SK-N-SH (cell line): ENCODE data around the gene RAB20. TPM values are rescaled to one million over a fixed set of nuclear protein-coding genes. Genes with fewer than 3 reads are reported as not detected.

Experiments
- CTCF ChIA-PET: fragments of 300-600, 350-600 bp; formaldehyde crosslinking; extraction: SDS; loops from one replicate; lab custom pipeline; 2021; lab: Yijun Ruan, JAX
- POLR2A ChIA-PET: fragments of 350-600 bp; sonication (Branson Sonifier 250); formaldehyde crosslinking; extraction: SDS; loops from one replicate; lab custom pipeline; 2020; ENCODE audit warnings: antibody characterized with exemption, inconsistent platforms; lab: Yijun Ruan, JAX
- DNase-seq: peaks from one replicate; pipeline ENCODE4 v3.0.0; 2012
- H2AFZ ChIP-seq: fragments of 200-600 bp; sonication (generic); 2 replicates; pipeline ENCODE4 v1.8.1; 2016; ENCODE audit warnings: antibody characterized with exemption, mild to moderate bottlenecking, low read depth
- H3F3A ChIP-seq: fragments of 200-600 bp; sonication (generic); replicated peaks from 2 replicates; pipeline ENCODE3; 2016; ENCODE audit warnings: antibody characterized with exemption, mild to moderate bottlenecking; ENCODE audit not compliant: insufficient read depth
- H3K27ac ChIP-seq, 2 experiments: fragments of 200-500 bp in 1 of 2; fragments of 200-600 bp in 1 of 2; sonication (Bioruptor generic) in 1 of 2; sonication (generic), shearing (Covaris generic) in 1 of 2; 2 replicates each; pipeline versions ENCODE4 v1.5.1 to v1.6.1; 2014 to 2016; ENCODE audit warnings: low read depth in 2 of 2, inconsistent platforms in 1 of 2, low read length in 1 of 2, mild to moderate bottlenecking in 1 of 2, mixed read lengths in 1 of 2
- H3K27me3 ChIP-seq: fragments of 200-600 bp; sonication (generic), shearing (Covaris generic); 2 replicates; pipeline ENCODE4 v1.6.1; 2016; ENCODE audit warnings: mixed run types; ENCODE audit not compliant: insufficient read depth
- H3K36me3 ChIP-seq, 2 experiments: fragments of 200-500 bp in 1 of 2; fragments of 200-600 bp in 1 of 2; sonication (Bioruptor generic) in 1 of 2; sonication (generic) in 1 of 2; replicated peaks in 1 of 2; 2 replicates each; pipeline versions ENCODE3 to v1.5.1; 2014 to 2016; ENCODE audit warnings: low read length in 1 of 2, mild to moderate bottlenecking in 1 of 2; ENCODE audit not compliant: insufficient read depth in 2 of 2, control insufficient read depth in 1 of 2
- H3K4me1 ChIP-seq, 2 experiments: fragments of 200-500 bp in 1 of 2; fragments of 200-600 bp in 1 of 2; sonication (Bioruptor generic) in 1 of 2; sonication (generic), shearing (Covaris generic) in 1 of 2; 2 replicates each; pipeline versions ENCODE4 v1.5.1 to v1.6.1; 2014 to 2016; ENCODE audit warnings: low read depth in 1 of 2, low read length in 1 of 2, mixed run types in 1 of 2; ENCODE audit not compliant: insufficient read depth in 2 of 2, control insufficient read depth in 1 of 2
- H3K4me2 ChIP-seq: fragments of 200-600 bp; sonication (generic), shearing (Covaris generic); 2 replicates; pipeline ENCODE4 v1.6.1; 2017; ENCODE audit warnings: mixed run types
- H3K4me3 ChIP-seq, 2 experiments: fragments of 200-500 bp in 1 of 2; fragments of 200-600 bp in 1 of 2; sonication (Bioruptor generic) in 1 of 2; sonication (generic), shearing (Covaris generic) in 1 of 2; 2 replicates each; pipeline versions ENCODE4 v1.5.1 to v1.8.1; 2014 to 2016; ENCODE audit warnings: low read depth in 2 of 2, inconsistent platforms in 1 of 2, low read length in 1 of 2, mild to moderate bottlenecking in 1 of 2, mixed read lengths in 1 of 2, moderate library complexity in 1 of 2
- H3K79me2 ChIP-seq: fragments of 200-600 bp; sonication (generic); 2 replicates; pipeline ENCODE4 v1.8.1; 2017; ENCODE audit warnings: mild to moderate bottlenecking; ENCODE audit not compliant: insufficient read depth
- H3K9ac ChIP-seq: fragments of 200-600 bp; sonication (generic); 2 replicates; pipeline ENCODE4 v1.6.1; 2017; ENCODE audit warnings: mixed run types
- H3K9me2 ChIP-seq: fragments of 200-600 bp; sonication (generic); 2 replicates; pipeline ENCODE4 v1.6.1; 2017; ENCODE audit warnings: mixed run types
- H3K9me3 ChIP-seq: fragments of 200-600 bp; sonication (generic); 2 replicates; pipeline ENCODE4 v1.6.1; 2017; ENCODE audit warnings: mixed run types, mild to moderate bottlenecking, moderate library complexity
- H4K20me1 ChIP-seq: fragments of 200-600 bp; sonication (generic); 2 replicates; pipeline ENCODE4 v1.6.1; 2017; ENCODE audit warnings: mild to moderate bottlenecking, mixed run types; ENCODE audit not compliant: insufficient read depth
- CHD2 ChIP-seq: fragments of 150-350 bp; IDR thresholded peaks from 2 replicates; pipeline ENCODE4 v1.6.1; 2018; ENCODE audit warnings: low read length; ENCODE audit not compliant: partially characterized antibody
- EZH2phosphoT487 ChIP-seq: fragments of 200-600 bp; sonication (generic); IDR thresholded peaks from 2 replicates; pipeline ENCODE4 v1.6.1; 2017; ENCODE audit warnings: low read depth, mixed run types, mild to moderate bottlenecking, antibody characterized with exemption, moderate library complexity, borderline replicate concordance
- FOSL2 ChIP-seq: IDR thresholded peaks from 2 replicates; pipeline ENCODE4 v1.4.0; 2012; ENCODE audit warnings: low read depth, mild to moderate bottlenecking, moderate library complexity, borderline replicate concordance
- FOXM1 ChIP-seq: IDR thresholded peaks from 2 replicates; pipeline ENCODE4 v1.4.0; 2012; ENCODE audit warnings: low read depth, mild to moderate bottlenecking
- GABPA ChIP-seq: IDR thresholded peaks from 2 replicates; pipeline ENCODE4 v1.4.0; 2012; ENCODE audit warnings: low read depth, mild to moderate bottlenecking
- JUND ChIP-seq: IDR thresholded peaks from 2 replicates; pipeline ENCODE4 v1.4.0; 2012
- NRF1 ChIP-seq: IDR thresholded peaks from 2 replicates; pipeline ENCODE4 v1.6.1; 2012; ENCODE audit warnings: low read depth, mild to moderate bottlenecking, low read length
- POLR2AphosphoS5 ChIP-seq: IDR thresholded peaks from 2 replicates; pipeline ENCODE4 v1.6.1; 2012; ENCODE audit warnings: low read depth, low read length
- RAD21 ChIP-seq: IDR thresholded peaks from 2 replicates; pipeline ENCODE4 v1.6.1; 2012; ENCODE audit warnings: mild to moderate bottlenecking, low read length
- RCOR1 ChIP-seq: fragments of 150-350 bp; IDR thresholded peaks from 2 replicates; pipeline ENCODE4 v1.6.1; 2017; ENCODE audit warnings: antibody characterized with exemption, low read length
- RFX5 ChIP-seq: IDR thresholded peaks from 2 replicates; pipeline ENCODE4 v1.6.1; 2012; ENCODE audit warnings: mild to moderate bottlenecking, improper control_type of control experiment, low read length
- SIN3A ChIP-seq: IDR thresholded peaks from 2 replicates; pipeline ENCODE4 v1.6.1; 2012; ENCODE audit warnings: low read depth, mild to moderate bottlenecking, low read length, moderate library complexity, borderline replicate concordance
- TAF1 ChIP-seq: IDR thresholded peaks from 2 replicates; pipeline ENCODE4 v1.6.1; 2012; ENCODE audit warnings: low read depth, mild to moderate bottlenecking, low read length, moderate library complexity, borderline replicate concordance
- TEAD4 ChIP-seq: IDR thresholded peaks from 2 replicates; pipeline ENCODE4 v1.4.0; 2012; ENCODE audit warnings: mild to moderate bottlenecking, borderline replicate concordance; ENCODE audit not compliant: insufficient read depth
- YY1 ChIP-seq: IDR thresholded peaks from 2 replicates; pipeline ENCODE4 v1.4.0; 2012; ENCODE audit warnings: low read depth, mild to moderate bottlenecking
- WGBS: methylation state at CpG from one replicate; pipeline ENCODE4 v1.1.6; 2017; ENCODE audit warnings: low lambda C conversion rate; 5-methylcytosine and 5-hydroxymethylcytosine counted together
- polyA plus RNA-seq, 3 experiments: library from polyadenylated mRNA; depleted of rRNA; stranded (reverse); fragments of >200 nt; gene quantifications; 2 replicates each; pipeline ENCODE4 v1.2.3, GENCODE V29; 2012
- TF ChIP-seq, protein P1 (sequence below): IDR thresholded peaks from 2 replicates; pipeline ENCODE4; 2012
- TF ChIP-seq, protein P2 (sequence below): fragments of 150-350 bp; IDR thresholded peaks from 2 replicates; pipeline ENCODE4 v1.6.1; 2016; ENCODE audit warnings: mild to moderate bottlenecking, low read depth, low read length
- TF ChIP-seq, protein P3 (sequence below): IDR thresholded peaks from 2 replicates; pipeline ENCODE4 v1.4.0; 2012; ENCODE audit warnings: low read depth, borderline replicate concordance
- TF ChIP-seq, protein P4 (sequence below): fragments of 150-350 bp; IDR thresholded peaks from 2 replicates; pipeline ENCODE4 v1.6.1; 2017; ENCODE audit warnings: antibody characterized with exemption, low read length, low read depth, borderline replicate concordance

RAB20 gene
- polyA plus RNA-seq, 1 of the 3 experiments (the other 2 are of a cell fraction) = 5.2 TPM

DNA sequence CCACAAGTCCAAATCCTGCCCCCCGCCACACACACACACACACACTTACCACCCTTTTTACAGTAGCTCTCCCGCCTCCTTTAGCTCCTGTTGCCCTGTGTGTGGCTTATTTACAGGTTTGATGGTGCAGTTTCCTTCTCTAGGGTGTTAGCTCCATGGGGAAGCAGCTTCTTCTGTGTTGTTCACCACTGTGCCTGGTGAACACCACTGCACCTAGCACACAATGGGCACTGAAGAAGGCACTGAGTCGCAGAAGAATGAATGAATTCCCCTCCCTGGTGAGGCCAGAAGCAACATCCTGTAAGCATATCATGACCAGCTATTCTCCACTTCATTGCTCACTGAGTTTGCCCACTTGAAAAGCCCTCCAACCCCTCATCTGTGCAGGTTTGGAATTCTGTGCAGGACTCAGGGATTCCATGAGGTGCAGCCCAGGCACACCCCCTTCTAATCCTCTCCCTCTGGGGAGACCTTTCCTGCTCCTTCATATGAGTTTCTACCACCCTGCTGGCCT, 3.0 kb upstream of the RAB20 start:
- no peak overlapping the region for H3K27ac ChIP-seq
- peaks cover 0 to 7% of the 10 kb centered on the region in 2 experiments; a peak in 1 of 4 replicates for H3K4me1 ChIP-seq
- no peak for DNase-seq
- no peak overlapping the region for H2AFZ ChIP-seq
- no peaks in the 10 kb centered on the region for H3K9me3 ChIP-seq
- POLR2A ChIA-PET = no interaction called here
- H4K20me1 ChIP-seq = no peaks in the 10 kb centered on the region
- H3K9ac ChIP-seq = no peak overlapping the region
- TF ChIP-seq JUND (no peak), FOXM1 (no peak), NRF1 (no peak), YY1 (no peak), GABPA (no peak), RAD21 (no peak), RFX5 (no peak), FOSL2 (no peak), POLR2AphosphoS5 (no peak), CHD2 (no peak), RCOR1 (no peak), EZH2phosphoT487 (no peak), TAF1 (no peak), TEAD4 (no peak), SIN3A (no peak)
- TF ChIP-seq, protein P1, sequence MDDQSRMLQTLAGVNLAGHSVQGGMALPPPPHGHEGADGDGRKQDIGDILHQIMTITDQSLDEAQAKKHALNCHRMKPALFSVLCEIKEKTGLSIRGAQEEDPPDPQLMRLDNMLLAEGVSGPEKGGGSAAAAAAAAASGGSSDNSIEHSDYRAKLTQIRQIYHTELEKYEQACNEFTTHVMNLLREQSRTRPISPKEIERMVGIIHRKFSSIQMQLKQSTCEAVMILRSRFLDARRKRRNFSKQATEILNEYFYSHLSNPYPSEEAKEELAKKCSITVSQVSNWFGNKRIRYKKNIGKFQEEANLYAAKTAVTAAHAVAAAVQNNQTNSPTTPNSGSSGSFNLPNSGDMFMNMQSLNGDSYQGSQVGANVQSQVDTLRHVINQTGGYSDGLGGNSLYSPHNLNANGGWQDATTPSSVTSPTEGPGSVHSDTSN = no peak
- TF ChIP-seq, protein P2, sequence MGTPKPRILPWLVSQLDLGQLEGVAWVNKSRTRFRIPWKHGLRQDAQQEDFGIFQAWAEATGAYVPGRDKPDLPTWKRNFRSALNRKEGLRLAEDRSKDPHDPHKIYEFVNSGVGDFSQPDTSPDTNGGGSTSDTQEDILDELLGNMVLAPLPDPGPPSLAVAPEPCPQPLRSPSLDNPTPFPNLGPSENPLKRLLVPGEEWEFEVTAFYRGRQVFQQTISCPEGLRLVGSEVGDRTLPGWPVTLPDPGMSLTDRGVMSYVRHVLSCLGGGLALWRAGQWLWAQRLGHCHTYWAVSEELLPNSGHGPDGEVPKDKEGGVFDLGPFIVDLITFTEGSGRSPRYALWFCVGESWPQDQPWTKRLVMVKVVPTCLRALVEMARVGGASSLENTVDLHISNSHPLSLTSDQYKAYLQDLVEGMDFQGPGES = no peak
- TF ChIP-seq, protein P3, sequence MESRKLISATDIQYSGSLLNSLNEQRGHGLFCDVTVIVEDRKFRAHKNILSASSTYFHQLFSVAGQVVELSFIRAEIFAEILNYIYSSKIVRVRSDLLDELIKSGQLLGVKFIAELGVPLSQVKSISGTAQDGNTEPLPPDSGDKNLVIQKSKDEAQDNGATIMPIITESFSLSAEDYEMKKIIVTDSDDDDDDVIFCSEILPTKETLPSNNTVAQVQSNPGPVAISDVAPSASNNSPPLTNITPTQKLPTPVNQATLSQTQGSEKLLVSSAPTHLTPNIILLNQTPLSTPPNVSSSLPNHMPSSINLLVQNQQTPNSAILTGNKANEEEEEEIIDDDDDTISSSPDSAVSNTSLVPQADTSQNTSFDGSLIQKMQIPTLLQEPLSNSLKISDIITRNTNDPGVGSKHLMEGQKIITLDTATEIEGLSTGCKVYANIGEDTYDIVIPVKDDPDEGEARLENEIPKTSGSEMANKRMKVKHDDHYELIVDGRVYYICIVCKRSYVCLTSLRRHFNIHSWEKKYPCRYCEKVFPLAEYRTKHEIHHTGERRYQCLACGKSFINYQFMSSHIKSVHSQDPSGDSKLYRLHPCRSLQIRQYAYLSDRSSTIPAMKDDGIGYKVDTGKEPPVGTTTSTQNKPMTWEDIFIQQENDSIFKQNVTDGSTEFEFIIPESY = no peak
- TF ChIP-seq, protein P4, sequence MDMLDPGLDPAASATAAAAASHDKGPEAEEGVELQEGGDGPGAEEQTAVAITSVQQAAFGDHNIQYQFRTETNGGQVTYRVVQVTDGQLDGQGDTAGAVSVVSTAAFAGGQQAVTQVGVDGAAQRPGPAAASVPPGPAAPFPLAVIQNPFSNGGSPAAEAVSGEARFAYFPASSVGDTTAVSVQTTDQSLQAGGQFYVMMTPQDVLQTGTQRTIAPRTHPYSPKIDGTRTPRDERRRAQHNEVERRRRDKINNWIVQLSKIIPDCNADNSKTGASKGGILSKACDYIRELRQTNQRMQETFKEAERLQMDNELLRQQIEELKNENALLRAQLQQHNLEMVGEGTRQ = no peak
- peaks cover 15% of the 10 kb centered on the region for H3F3A ChIP-seq
- no peak overlapping the region for H3K4me3 ChIP-seq
- H3K79me2 ChIP-seq = no peaks in the 10 kb centered on the region
- H3K27me3 ChIP-seq = no peaks in the 10 kb centered on the region
- no peaks in the 10 kb centered on the region for H3K36me3 ChIP-seq
- WGBS = 84% methylated on average over 3 of the region's 3 CpGs
- H3K9me2 ChIP-seq = no peaks in the 10 kb centered on the region
- H3K4me2 ChIP-seq = no peak overlapping the region
- CTCF ChIA-PET = interaction anchor here (1.0 to 1.2 kb wide), 2 partner anchors 16 to 109 kb away, joined by 3 read pairs; no protein-coding TSS in a partner anchor
